HG03064 (cell line): ENCODE measurements around the gene ERC2.
"Not testable (repeated sequence)": the region's sequence is repeated elsewhere in the genome, so short reads cannot be mapped to it uniquely, and the experiment has no call there.

Experiments used
- ATAC-seq: cut with Tn5 transposase; IDR thresholded peaks from one replicate; pipeline ENCODE4 v1.9.1; 2021; ENCODE audit warnings: low read depth; ENCODE audit not compliant: unreplicated experiment

The ERC2 gene

GRCh38 chr3:56094170-56094569 lies 374.1 kb downstream of the ERC2 start:
- no peak for ATAC-seq

DNA sequence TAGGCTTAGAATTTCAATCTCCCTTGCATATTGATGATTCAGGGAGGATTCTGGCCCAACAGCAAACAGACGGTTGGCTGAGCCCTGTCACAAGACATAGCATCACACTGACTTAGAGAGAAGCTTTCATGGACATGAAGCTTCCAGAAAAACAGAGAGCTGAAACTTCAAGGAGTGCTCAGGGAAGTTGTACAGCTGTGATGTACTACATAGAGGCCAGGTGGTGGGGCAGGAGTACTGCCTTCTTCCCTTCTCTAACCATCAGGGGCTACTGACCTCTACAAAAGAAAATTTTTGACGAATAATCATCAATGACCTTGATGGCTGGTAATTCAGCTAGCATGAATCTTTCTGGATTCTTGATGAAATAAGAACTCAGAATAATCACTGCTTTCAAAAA lies 378.5 kb downstream of the ERC2 start:
- ATAC-seq: no peak

DNA sequence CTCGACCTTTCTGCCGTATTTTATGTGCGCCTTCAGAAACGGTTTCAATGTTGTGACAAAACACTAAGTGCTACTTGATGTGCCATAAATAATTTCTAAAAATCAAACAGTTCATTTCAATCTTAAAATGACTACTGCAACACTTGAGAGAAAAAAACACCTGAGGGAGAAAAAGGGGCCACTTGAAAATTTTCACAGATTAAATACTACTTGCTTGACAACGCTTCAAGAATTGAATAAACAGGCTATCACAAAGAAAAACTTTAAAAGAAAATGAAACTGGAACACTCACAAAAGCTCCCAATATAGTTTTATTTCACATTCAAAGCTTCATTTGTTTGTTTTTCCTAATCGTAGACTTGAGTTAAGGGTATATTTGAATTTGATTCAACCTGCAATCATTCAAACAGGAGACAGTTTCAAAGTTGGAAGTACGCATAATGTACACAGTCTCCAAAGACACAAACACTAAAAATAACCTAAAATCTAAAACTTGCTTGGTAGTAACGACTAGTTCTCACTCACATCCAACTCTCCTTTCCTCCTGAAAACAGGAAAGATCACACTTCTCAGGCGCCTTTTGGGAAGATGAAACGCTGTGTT lies 380.7 kb downstream of the ERC2 start:
- no peak for ATAC-seq

GRCh38 chr3:56086355-56086754 lies 381.9 kb downstream of the ERC2 start:
- ATAC-seq: no peak

DNA sequence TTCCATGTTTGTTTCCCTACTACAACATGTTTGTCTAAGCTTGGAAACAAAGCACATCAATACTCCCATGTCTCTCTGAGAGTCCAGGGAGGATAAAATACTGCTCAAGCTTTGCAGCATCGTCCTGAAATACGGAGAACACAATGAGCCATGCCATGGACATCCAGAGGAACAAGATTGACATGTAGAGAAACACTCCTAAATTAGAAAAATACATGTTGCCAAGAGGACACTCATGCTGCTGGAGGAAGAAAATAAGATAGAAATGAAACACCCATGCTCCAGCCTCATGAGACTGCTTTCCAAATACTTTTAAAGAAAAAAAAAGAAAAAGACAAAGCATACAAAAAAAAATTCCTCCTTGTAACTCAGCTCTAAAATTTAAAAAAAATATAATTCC lies 387.0 kb downstream of the ERC2 start:
- ATAC-seq: no peak

- ATAC-seq: no peak
Observed at GRCh38 chr3:56076746-56077145, 391.5 kb downstream of the ERC2 start.

GRCh38 chr3:56075089-56075488 lies 393.2 kb downstream of the ERC2 start:
- ATAC-seq: no peak

- ATAC-seq: no peak
Observed at GRCh38 chr3:56069766-56070165, 398.5 kb downstream of the ERC2 start.

GRCh38 chr3:56066405-56066804 lies 401.9 kb downstream of the ERC2 start:
- not testable (repeated sequence) for ATAC-seq

DNA sequence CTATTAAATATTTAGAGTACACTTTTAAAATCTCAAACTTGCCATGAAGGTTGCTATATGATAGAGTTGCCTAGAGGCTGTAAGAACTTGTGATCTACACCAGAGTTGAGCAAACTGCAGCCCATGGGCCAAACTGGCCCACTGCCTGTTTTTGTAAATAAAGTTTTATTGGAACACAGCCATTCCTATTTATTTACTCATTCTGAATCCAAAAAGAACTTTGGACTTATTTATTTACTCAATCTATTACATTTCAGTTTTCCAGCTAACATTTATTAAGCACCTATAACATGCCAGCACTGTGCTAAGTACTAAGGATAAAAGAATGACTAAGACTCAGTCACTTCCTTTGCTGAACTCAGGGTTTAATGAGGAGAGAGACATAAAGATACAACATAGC lies 403.6 kb downstream of the ERC2 start:
- no peak for ATAC-seq

- no peak for ATAC-seq
Observed at GRCh38 chr3:56061279-56061626, 407.0 kb downstream of the ERC2 start.

DNA sequence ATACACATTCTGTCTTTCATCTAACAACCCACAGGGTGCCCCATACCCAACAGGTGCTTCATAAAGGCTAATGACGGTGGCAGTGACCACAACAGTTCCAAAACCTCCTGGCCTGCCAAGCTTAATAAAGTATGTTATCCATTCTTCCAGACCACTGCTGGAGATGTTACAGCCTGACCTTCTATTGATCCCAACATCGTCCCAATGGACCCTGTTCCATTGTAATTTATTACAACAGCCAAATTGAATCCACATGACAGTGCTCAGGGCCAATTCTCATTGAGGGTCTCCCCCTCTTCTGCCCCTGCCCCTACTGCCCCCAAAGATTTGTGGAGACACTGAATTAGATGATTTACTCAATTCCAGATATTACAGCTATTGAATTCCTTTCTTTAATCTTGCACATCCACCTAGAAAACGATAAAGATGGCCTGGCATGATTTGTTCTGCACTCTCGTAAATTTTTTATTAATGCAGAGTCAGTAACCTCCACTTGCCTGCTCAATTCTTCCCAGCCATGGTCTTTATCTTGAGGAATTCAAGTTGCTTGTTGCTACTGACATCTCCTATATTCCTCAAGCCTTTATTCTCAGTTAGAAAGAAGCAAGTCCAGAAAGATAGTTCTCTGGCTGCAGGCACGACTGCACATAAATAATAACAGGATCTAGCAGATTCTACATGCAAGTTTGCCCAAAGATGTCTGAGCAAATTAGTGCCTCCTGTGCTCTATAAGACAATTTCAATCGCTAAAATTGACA lies 407.6 kb downstream of the ERC2 start:
- ATAC-seq: no peak

DNA sequence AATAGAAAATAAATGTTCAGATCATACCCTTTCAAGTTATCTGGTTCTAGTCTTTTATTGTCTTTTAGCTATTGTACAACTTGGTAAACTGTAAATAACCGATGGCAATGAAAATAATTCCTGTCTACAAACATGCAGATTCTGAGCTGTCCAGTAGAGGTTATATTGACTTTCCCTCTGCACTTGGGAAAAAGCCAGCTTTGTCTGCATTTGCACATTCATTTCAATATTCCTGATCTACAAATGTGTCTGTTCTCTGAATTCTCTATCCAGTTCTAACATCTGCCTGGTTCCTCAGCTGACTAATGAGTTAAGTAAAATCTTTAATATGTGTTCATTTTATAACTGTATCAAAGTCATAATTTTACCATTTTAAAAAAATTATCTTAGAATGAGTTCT lies 408.5 kb downstream of the ERC2 start:
- ATAC-seq: no peak

- ATAC-seq: no peak
Observed at GRCh38 chr3:56055951-56056350, 412.3 kb downstream of the ERC2 start.

GRCh38 chr3:56055546-56055945 lies 412.7 kb downstream of the ERC2 start:
- no peak for ATAC-seq

DNA sequence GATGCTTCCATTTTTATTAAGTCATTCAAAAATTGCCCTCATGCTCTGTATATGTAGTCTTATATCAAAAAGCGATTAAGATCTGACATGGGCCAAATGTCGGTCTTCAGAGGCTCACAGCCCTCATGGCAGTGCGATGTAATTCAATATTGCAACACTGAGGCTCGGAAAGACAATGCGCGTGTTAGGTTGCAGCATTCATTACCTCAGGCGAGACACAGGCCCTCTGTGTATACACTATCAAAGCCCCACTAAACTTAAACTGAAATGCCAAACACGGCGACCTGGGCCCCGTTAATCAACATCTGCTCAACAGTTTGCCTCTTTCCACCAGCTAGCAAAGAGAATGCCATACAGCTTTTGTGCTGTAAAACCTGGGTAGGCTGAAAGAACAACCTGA lies 413.4 kb downstream of the ERC2 start:
- no peak for ATAC-seq

DNA sequence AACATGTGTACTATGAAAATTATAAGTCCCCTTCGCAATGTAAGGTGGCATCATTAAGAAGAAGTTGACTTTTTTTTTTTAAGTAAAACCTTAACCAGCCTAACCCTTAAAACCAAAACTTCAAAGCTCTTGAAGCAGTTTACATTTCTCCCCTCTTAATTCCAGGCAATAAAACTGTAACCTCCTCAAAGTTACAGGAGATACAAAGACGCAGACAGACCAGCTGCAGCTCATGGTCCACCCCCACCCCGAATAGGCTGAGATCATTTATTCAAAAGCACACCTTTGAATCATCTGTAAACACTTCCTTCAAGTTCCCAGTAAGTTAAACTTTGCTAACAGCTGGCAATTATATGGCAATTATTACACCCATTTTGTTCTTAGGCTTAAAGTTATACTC lies 414.5 kb downstream of the ERC2 start:
- ATAC-seq: no peak

DNA sequence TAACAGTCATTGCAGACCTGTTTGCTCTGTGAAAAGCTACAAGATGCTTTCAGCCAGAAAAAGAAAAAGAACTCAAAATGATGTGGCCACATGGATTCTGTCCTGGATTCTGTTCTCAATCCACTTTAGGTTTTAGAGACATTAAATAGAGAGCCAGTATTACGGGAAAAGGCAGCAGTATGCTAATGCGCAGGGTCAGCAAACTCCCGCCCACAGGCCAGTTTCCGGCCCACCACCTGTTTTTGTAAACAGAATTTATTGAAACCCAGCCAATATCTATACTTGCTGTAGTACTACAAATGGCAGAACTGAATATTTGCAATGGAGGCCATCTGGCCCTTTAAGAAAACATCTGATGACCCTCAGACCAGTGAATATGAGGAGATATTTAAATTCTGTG lies 416.1 kb downstream of the ERC2 start:
- no peak for ATAC-seq

GRCh38 chr3:56051052-56051451 lies 417.2 kb downstream of the ERC2 start:
- ATAC-seq: no peak

DNA sequence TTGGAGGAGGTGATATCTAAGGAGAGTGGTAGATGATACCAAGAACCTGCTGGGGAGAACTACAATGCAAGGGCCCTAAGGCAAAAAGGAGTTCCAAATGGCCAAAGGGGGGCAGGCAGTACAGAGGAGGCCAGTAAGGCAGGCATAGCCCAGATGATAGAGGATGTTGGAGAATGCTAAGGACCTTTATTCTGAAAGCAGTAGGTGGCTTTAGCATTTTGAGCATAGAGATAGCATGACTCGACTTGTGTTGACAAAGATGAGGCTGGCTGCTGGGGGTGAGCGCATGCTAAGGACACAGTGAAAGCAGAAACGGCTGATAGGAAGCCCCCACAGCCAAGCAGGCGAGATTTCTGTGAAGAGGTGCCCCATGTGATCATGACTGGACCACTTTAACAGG lies 419.3 kb downstream of the ERC2 start:
- ATAC-seq: no peak

DNA sequence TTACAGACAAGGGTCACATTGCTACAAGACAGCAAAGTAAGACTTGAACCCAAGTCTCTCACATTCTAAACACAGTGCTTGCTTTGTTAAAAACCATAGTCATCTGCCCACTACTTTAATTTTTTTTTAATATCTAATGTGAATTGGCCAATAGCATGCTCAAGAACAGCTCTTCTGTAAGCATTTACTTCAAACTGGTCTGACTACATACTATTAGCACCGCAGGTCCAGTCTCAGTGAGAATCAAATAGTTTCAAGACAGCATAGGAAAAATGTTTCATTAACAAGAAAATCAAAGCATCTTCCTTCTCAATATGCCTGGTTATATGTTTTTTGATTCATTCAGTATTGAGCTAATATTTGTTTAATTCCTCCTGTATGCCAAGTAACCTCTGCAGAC lies 419.9 kb downstream of the ERC2 start:
- no peak for ATAC-seq

- no peak for ATAC-seq
Observed at GRCh38 chr3:56042326-56042951, 425.8 kb downstream of the ERC2 start.
